ENCODE measurements around the gene SREBF1. TPM values are rescaled to one million over a fixed set of nuclear protein-coding genes. Genes with fewer than 3 reads are reported as not detected.
A peak's percentile ranks its signal among the peaks of the same experiment; 100 is the strongest.
"Not testable (repeated sequence)": the region's sequence is repeated elsewhere in the genome, so short reads cannot be mapped to it uniquely, and the experiment has no call there.

SREBF1 gene
- total RNA-seq, 1 donor from 2014 or later: 28.4 TPM

DNA sequence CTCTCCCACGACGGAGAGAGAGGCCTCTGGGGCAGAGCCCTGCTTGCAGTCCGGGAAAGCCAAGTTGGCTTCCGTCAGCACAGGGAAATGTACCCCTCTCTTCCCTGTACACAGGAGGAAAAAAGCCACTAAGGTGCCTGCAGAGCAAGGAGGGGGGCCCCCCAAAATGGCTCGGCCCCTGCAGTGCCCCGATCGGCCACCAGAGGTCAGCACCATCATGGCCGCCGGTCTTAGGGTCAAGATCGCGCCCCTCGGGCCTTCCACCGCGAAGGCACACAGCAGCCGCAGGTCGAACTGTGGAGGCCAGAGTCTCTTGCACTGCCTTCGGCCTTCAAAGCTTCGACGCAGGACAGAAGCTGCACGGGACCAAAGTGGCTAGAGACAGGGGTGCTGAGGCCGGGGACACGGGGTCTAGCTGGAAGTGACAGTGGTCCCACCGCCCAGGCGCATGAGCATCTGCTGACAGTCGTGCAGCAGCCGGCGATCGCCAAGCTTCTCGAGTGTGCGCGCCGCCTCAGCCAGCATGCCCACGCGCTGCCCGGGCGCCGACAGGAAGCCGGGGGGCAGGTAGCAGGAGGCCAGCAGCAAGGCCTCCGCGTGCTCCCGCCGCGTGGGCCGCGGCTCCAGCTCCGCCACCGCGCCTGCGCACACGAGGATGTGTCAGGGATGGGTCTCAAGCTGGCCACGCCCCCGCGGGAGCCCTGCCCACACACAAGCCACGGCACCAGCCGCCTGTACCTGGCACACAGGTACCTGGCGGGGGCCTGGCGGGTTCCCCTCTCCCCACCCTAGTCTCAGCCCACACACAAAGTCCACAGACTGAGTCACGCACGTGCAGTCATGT lies 24.4 kb downstream of the SREBF1 start:
- DNase-seq (ENCODE audit: low read depth in 2 of 2): peak; percentile 61 to 66

DNA sequence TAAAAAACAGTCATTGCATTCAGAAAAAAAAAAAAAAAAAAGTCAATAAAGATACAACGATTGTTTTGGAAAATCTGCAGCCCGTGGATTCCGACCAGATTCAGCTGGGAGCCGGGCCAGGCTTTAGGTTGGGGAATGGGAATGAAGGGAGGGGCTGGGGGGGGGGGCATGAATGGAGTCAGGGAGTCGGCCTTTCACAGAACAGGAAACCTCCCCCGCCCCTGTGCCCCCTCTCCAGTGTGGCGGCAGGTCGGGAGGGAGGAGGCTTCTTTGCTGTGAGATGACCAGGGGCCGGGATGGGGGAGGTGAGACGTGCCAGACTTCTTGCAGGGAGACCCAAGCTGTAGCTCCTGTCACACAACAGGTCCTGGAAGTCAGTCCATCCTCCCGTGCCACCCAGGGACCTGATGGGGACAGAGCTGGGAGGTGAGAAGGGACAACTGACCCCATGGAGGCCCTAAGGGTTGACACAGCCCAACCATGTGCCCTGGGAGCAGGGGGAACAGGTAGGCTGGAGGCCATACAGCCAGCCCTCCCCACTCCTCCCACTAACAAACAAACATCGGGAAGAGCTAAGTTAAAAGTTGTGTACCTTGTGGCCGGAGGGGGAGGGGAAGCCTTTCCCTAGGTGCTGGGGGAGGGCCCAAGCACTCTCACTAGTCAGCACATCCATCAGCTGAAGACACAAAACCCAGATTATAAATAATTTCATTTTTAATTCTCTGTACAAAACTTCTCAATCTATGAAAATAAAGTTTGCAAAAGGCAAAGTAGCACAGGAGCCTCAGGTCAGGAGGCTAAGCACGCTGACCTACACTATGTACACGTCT lies 25.2 kb downstream of the SREBF1 start:
- peak in 1 of 2 donors; percentile 73 for DNase-seq (ENCODE audit: low read depth in 2 of 2)

DNA sequence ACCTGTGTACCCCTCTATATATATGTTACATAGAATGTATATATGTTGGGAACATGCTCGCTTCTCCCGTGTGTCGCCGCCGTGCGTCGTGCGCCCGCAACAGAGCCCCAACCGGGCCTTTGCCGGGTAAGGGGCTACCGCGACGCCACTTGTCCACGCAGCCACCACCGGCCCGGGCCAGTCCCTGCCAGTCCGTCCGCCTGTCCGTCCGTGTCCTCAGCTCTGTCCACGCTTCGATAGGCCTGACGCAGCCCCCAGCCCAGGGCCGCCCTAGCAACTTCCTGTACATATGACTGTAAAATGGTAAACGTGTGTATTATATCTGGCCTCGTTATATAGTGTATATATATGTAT lies 25.9 kb downstream of the SREBF1 start:
- DNase-seq (ENCODE audit: low read depth in 2 of 2): no peak

DNA sequence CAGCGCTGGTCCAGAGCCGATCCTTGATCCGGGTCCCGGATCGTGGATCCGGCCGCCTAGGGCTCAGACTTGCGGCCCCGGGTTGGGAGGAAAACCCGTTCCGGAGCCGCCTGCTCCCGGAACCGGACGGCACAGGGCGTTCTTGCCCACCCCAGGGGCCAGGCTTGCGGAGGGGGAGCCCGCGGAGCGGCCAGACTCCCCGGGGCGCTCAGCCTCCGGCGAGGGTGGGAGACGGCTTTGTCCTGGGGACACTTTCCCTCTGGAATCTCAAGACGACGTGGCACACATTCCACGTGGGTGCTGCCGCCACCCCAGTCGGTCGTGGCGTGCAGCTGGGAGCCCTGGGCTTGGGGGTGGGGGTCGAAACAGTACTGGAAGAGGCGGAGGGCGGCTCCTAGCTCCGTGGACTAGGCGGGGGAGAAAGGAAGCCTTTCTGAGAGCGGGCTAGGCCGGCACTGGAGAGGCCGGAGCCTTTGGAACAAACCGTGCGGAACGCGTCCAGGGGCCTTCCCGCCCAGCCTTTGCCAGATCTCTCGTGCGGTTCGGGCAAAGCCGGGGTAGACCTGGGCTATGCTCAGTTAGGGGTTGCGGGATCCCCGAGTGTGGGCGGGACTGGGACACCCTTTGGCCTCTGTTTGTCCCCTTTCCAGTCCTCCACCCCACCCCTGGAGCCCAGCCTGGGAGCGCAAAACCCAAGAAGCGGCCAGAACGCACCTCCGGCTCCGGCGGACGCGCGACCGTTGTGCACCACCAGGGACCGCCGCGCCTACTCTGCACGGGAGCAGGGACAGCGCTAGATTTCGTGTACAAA lies 26.5 kb downstream of the SREBF1 start:
- peak in 1 of 2 donors; percentile 60 for DNase-seq (ENCODE audit: low read depth in 2 of 2)

DNA sequence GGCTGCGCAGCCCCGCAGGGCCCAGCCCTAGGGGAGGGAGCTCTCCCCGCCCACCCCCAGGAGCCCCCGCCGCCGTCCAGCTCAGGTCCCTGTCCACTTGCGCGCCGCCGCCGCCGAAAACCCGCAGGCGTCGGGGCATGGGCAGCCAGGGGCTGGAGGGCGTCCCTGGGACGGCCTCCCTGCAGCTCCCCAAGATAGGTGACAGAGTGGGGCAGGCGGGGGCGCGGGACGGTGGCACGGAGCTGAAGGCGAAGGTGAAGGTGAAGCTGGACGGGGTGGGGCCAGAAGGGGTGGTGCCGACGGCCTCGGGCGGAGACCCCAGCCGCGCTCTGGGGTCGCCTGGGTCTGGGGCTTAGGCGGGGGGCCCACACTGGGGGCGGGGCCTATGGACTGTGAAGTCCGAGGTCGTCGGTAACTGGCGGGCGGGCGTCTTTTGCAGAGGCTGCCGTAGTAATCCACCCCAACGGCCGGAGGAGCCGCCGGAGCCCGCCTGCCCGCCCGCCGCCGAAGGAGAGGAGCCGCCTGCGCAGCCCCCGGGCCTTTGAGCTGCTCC lies 27.2 kb downstream of the SREBF1 start:
- DNase-seq (ENCODE audit: low read depth in 2 of 2): no peak

DNA sequence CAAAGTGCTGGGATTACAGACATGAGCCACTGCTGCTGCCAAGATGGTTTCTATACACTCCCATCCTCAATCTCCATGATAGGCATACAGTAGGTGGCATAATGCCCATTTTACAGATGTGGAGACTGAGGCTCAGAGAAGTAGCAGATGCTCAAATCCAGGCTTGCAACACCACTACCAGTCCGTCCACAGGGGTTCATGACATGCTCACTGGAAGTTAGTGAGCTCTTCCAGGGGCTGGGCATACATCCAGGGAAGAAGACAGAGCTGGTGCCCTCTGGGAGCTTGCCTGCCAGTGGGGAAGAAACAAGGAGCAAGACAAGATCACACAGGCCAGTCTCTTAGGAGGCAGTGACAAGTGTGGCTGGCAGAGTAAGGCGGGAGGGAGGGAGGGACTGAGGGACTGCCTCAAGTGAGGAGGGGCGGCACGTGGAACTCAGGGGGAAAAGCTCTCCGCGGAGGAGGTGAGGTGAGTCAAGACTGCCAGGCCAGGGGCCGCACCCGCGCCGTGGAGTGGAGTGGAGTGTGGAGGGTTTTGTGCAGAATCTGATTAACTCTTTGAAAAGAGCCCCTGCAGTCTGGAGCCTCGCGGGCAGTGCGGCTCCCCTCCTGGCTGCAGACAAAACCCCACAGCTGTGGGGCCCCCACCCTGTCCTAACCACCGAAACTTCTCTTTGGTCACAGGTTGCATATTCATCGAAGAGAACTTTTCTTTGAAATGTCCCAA lies 27.9 kb downstream of the SREBF1 start:
- DNase-seq (ENCODE audit: low read depth in 2 of 2): no peak

DNA sequence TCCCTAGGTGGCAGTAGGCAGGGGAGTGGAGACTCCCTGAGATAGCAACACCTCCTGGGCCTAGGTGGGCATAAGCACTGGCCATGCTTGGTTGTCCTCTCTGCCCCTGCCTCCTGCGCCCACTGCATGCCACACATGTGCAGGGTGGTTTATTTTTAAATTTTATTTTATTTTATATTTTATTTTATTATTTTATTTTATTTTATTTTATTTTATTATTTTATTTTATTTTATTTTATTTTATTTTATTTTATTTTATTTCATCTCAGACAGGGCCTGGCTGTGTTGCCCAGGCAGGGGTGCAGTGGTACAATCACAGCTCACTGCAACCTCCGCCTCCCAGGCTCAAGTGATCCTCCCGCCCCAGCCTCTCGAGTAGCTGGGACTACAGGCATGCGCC lies 28.6 kb downstream of the SREBF1 start:
- not testable (repeated sequence) for DNase-seq (ENCODE audit: low read depth in 2 of 2)

DNA sequence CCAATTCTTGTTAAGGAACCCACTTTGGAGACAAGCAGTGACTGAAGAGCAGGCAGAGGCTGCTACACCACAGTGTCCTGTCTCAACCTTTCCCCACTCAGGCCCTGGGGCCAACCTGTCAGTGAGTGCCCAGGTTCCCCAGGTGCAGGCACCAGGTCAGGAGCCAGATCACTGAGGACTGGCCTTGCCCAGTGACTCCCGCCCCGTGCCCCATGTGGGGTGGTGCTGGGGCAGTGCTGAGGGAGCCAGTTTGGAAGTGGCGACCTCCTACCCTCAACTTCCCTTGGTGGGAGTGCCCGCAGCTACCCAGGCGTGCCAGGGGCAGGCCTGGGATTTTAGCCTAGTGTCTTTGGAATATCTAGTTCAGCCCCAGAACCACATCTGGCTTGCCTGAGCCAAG lies 29.3 kb downstream of the SREBF1 start:
- DNase-seq (ENCODE audit: low read depth in 2 of 2): no peak

DNA sequence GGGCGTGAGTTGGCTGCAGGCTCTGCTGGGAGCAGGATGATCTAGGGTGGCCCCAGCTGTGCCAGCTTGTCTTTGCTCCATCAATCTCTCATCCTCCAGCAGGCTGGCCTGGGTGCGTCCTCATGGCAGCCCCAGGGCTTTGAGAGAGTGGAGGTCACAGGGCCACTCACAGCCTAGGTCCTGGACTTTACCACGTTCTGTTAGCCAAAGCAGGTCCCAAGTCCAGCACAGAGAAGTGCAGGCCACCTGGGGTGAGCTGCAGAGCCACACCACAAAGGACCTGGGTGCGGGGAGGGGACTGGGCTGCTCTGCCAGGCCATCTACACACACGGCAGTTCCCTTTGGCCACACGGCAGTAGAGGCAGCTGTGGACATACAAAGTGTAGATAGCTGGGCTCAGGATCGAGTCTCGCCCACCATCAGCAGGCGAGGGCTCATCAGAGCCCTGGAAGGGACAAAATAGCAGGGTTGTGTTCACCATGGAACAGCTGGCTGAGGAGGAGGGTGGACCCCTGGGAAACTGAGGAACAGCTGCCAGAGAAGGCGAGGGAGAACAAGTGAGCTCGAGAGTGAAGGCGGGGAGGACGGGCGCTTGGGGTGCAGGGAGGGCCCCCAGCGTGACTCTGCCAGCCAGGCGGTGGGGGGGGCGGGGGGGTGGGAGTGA lies 30.0 kb downstream of the SREBF1 start:
- DNase-seq (ENCODE audit: low read depth in 2 of 2): no peak

DNA sequence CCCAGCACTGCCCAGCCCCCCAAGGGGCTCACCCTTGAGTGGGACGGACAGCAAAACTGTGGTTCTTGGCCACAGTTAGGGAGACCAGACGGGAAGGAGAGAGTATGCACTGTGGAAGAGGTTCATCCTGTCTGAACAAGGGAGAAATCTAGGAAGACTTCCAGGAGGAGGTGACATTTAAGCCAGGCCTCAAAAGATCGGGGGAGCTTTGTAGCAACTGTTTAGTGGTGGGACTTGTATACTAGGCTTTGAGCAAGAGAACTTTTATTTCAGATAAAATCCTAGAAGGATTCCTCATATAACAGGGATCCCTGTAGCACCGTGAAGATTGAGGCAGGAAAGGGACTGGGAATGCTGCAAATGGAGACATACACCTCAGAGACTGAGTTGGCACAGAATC lies 30.8 kb downstream of the SREBF1 start:
- no peak for DNase-seq (ENCODE audit: low read depth in 2 of 2)

DNA sequence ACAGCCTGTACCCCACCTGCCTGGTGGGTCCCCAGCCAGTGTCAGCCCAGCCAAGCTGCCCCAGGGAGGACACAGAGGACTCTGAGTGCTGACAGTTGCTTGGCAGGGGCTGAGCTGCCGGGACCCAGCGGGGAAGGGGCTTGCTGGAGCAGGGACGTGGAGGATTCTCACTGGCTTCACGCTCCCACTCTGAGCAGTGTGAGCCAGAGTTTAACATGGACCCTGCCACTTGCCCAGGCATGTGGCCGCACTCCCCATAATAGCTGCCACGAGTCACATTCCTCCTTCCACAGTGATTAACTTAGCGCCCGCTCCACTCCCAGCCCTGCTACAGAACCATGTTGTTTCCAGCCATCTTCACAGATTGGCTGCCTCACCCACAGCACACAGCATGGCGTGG lies 31.2 kb downstream of the SREBF1 start:
- no peak for DNase-seq (ENCODE audit: low read depth in 2 of 2)

DNA sequence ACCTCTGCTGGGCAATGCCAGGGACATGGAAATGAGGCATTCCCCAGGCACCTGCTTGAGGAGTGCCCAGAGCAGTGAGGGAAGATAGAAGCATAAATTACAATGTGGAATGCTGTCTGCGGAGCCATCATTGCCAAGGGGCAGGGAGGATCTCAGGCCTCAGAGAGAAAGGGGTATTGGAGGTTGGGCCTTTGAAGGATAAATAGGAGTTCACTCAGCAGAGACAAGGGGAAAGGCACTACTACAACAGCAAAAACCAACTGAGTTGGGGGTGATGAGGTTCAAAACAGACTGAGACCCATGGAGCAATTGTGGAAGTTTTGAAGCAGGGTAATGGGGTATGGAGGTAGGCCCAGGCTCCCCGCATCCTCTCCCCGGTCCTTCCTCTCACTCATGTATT lies 32.8 kb downstream of the SREBF1 start:
- DNase-seq (ENCODE audit: low read depth in 2 of 2): no peak

DNA sequence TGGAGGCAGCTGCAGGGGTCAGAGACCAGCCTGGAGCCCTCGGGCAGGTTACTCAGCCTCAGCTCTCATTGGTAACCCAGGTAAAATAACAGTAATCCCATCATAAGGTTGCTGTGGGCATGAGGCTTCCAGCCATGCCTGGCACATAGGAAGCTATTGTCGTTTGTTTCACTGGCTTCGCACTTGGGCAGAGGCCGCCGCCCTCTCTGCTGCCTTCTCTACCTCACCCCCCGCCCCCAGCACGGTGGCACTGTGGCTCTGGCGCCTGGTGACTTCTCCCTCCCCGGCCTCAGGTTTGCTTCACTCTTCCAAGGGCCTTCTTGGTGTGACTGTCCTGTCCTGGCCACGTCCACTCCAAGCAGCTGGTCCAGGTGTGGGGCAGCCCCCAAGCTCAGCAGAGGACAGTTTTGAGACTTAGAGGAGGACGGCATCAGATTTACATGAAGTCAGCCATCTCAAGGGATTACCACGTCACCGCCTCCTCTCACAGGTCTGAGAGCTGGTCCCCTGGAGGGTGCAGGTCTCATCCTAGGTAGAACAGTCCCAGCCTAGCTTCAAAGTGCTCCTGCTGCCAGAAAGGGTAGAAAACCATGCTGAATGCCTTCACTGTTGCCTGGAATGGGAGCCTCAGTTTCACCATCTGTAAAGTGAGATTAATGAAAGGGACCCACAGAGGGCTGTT lies 34.8 kb downstream of the SREBF1 start:
- DNase-seq (ENCODE audit: low read depth in 2 of 2): no peak

DNA sequence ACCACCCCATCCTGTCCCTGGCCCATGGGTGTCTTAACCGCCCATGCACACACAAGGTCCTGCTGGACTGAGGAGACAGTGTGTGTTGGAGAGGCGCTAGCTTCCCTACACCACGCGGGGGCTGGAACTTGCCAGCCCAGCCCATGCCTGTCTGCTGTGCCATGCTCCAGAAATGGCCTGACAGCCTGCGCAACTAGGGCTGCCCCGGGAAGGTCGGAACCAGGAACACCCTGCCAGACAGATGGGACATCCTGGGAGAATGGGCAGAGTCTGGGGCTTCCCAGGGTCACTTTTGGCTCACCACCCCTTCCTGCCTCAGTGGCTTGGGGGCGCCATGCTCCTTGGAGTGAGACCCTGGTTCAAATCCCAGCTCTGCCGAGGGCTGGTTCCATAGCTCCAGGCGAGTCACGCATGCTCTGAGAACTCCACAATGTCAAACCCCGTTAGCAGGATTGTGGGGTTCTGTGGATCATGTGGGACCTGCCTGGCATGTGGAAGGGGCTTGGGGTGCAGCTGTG lies 36.2 kb downstream of the SREBF1 start:
- DNase-seq (ENCODE audit: low read depth in 2 of 2): no peak

DNA sequence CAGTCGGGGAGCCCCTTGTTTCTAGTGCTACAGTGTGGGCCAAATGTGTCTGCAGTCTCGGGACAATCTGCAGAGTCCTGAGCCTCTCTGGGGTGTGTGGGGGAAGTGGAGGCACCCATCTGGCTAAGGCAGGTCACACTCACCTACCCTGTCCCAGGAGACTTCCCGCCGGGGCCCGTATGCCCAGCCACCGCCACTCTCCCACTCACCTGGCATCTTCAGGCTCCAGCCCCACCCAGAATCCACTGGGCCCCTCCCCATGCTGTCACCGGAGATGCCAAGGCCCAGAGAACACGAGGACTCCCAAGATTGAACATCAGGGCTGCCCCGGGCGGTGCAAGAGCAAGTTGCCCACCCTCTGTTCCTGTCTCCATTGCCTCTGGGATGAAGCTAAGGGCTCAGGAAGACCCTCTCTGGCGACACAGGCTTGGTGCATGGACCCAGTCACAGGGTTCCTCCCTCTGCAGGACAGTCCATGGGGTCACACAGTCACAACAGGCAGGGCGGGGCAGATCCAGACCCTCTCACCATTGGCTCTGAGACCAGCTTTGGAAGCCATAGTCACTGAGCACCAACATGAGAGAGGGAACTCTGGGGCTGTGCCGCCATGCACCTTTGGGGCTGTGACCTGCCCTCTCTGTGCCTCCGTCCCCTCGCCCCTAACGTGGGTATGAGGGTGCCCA lies 38.1 kb downstream of the SREBF1 start:
- DNase-seq (ENCODE audit: low read depth in 2 of 2): no peak

DNA sequence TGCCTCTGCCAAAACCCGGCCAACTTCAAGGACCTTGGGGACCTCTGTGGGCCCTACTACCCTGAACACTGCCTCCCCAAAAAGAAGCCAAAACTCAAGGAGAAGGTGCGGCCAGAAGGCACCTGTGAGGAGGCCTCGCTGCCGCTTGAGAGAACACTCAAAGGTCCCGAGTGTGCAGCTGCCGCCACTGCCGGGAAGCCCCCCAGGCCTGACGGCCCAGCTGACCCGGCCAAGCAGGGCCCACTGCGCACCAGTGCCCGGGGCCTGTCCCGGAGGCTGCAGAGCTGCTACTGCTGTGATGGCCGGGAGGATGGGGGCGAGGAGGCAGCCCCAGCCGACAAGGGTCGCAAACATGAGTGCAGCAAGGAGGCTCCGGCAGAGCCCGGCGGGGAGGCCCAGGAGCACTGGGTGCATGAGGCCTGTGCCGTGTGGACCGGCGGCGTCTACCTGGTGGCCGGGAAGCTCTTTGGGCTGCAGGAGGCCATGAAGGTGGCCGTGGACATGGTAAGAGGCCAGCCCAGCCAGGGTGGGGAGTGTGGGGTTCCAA lies 38.7 kb downstream of the SREBF1 start:
- no peak for DNase-seq (ENCODE audit: low read depth in 2 of 2)

DNA sequence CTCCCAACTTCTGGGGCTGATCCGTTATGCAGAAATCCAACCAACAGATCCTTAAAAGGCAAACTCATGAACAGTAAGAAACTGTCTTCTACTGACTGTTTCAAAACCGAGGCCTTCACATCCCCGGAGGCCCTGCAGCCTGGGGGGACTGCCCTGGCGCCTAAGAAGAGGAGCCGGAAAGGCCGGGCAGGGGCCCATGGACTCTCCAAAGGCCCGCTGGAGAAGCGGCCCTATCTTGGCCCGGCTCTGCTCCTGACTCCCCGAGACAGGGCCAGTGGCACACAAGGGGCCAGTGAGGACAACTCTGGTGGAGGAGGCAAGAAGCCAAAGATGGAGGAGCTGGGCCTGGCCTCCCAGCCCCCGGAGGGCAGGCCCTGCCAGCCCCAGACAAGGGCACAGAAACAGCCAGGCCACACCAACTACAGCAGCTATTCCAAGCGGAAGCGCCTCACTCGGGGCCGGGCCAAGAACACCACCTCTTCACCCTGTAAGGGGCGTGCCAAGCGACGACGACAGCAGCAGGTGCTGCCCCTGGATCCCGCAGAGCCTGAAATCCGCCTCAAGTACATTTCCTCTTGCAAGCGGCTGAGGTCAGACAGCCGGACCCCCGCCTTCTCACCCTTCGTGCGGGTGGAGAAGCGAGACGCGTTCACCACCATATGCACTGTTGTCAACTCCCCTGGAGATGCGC lies 39.5 kb downstream of the SREBF1 start:
- DNase-seq (ENCODE audit: low read depth in 2 of 2): no peak

DNA sequence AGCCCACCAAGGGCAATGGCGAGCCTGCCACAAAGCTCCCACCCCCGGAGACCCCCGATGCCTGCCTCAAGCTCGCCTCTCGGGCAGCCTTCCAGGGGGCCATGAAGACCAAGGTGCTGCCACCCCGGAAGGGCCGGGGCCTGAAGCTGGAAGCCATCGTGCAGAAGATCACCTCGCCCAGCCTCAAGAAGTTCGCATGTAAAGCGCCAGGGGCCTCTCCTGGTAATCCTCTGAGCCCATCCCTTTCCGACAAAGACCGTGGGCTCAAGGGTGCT lies 40.1 kb downstream of the SREBF1 start:
- DNase-seq (ENCODE audit: low read depth in 2 of 2): no peak

Measured in lung microvascular endothelial cell (primary cell).